ENCODE data around the gene DERL3.
A peak's percentile ranks its signal among the peaks of the same experiment; 100 is the strongest.

DERL3 gene

DNA sequence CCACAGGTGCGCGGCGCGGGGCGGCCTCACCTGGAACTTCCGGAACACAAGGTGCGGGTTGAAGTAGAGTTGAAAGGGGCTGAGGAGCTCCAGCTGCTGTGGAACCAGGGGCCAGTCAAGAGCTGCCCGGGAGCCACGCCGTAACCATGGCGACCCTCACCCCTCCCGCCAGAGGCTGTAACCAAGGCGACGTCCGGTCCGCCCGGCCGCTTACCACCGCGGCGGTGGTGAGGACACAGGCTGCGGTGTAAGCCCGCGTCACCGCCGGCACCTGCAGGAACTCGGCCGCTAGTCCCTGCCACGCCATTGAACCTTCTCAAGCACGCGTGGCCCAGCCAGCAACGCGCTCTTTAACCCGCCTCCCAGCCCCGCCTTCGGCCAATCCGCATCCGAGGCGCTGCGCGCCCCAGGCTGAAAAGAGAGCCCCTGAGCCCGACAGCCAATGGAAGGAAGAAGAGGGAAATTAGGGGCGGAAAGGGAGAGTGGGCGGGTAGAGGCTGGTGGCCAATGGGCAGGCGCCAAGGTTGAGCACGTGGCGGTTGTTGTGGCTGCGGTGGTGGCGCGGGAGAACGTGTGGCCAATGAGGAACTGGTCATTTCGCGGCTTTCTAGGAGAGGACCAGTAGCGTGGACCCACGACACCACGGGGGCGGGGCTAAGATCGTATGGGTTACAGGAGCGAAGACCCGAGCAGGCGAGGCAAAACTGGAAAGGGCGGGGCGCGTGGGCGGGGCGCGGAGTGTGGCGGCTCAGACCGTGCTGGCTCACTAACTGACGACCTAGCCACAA, at the start of gene DERL3:
Gene DERL3, minus strand, starts transcription at position 326 of the 788 bp plus-strand sequence. Its CDS starts 19 bp downstream, at position 307.
- TF ChIP-seq, protein P1, sequence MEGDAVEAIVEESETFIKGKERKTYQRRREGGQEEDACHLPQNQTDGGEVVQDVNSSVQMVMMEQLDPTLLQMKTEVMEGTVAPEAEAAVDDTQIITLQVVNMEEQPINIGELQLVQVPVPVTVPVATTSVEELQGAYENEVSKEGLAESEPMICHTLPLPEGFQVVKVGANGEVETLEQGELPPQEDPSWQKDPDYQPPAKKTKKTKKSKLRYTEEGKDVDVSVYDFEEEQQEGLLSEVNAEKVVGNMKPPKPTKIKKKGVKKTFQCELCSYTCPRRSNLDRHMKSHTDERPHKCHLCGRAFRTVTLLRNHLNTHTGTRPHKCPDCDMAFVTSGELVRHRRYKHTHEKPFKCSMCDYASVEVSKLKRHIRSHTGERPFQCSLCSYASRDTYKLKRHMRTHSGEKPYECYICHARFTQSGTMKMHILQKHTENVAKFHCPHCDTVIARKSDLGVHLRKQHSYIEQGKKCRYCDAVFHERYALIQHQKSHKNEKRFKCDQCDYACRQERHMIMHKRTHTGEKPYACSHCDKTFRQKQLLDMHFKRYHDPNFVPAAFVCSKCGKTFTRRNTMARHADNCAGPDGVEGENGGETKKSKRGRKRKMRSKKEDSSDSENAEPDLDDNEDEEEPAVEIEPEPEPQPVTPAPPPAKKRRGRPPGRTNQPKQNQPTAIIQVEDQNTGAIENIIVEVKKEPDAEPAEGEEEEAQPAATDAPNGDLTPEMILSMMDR (IDR thresholded peaks at IDR 0.05; ENCODE audit: low read length, missing control alignments) = no peak
- peak; percentile 97 for DNase-seq (ENCODE audit: low read depth)
- H3K4me3 ChIP-seq (replicated peaks; ENCODE audit: low read depth, low read length) = peak within 1 kb of the TSS; percentile 42

DNA sequence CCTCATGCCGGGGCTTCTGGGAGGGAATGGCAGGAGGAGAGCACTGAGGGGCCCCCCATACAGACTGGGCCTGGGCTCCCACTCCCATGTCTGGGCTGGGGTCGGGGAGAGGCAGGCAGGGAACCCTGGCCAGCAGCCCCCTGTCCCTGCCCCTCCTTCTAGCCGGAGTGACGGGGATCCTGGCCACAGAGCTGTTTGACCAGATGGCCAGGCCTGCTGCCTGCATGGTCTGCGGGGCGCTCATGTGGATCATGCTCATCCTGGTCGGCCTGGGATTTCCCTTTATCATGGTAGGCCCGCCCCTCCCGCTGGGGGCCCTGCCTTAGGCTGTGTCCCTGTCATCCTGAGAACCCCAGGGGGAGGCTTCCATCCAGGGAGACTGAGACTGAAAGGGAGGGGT, 45.3 kb upstream of the DERL3 start:
- TF ChIP-seq, protein P1 (IDR thresholded peaks at IDR 0.05; ENCODE audit: low read length, missing control alignments) = no peak

DNA sequence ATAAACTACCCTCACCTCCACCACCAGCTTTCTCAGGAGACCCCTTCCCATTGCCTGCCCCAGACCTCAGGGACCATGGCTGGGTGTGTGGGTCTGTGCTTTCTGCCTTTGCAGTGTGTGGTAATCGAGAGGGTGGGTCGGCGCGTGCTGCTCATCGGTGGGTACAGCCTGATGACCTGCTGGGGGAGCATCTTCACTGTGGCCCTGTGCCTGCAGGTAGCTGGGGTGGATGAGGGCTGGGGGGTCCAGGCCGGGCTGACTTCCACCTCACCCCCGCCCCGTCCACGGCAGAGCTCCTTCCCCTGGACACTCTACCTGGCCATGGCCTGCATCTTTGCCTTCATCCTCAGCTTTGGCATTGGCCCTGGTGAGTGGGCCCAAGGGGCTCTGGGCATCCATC, 44.9 kb upstream of the DERL3 start:
- no peak overlapping the region for H3K4me3 ChIP-seq (replicated peaks; ENCODE audit: low read depth, low read length)
- DNase-seq (ENCODE audit: low read depth) = no peak
- TF ChIP-seq, protein P1 (IDR thresholded peaks at IDR 0.05; ENCODE audit: low read length, missing control alignments) = no peak

More for the DNA sequence above, 45.3 kb upstream of the DERL3 start:
- DNase-seq (ENCODE audit: low read depth) = no peak
- no peak overlapping the region for H3K4me3 ChIP-seq (replicated peaks; ENCODE audit: low read depth, low read length)

DNA sequence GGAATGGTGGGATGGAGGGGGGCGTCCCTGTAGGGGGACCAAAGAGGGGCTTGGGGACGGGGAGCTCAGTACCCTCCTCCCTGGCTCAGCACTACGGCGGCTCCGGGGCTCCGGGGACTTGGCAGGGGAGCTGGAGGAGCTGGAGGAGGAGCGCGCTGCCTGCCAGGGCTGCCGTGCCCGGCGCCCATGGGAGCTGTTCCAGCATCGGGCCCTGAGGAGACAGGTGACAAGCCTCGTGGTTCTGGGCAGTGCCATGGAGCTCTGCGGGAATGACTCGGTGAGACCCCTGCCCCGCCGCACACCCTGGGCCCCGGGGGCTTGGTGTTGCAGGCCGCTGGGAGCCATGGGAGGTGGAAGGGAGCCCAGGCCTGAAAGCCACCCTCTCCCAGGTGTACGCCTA, 43.6 kb upstream of the DERL3 start:
- TF ChIP-seq, protein P1 (IDR thresholded peaks at IDR 0.05; ENCODE audit: low read length, missing control alignments) = no peak

DNA sequence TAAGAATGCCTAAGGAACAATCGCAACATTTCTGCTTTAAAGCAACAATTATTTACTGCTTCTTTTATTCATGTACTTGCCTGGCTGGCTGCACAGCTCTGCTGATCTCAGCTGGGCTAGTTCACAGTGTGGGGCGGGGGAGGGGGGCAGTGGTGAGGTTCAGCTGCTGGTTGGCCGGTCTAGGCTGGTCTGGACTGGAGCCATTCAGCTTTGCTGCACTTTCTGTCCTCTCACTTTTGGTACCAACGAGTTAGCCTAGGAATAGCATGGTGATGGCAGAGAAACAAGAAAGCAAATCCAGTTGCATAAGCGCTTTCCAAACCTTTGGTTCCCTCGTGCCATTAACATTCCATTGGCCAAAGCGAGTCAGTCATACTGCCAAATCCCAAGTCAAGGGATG, 39.4 kb upstream of the DERL3 start:
- no peak overlapping the region for H3K4me3 ChIP-seq (replicated peaks; ENCODE audit: low read depth, low read length)
- DNase-seq (ENCODE audit: low read depth) = no peak
- TF ChIP-seq, protein P1 (IDR thresholded peaks at IDR 0.05; ENCODE audit: low read length, missing control alignments) = no peak

More for the DNA sequence above, 43.6 kb upstream of the DERL3 start:
- H3K4me3 ChIP-seq (replicated peaks; ENCODE audit: low read depth, low read length) = no peak overlapping the region
- DNase-seq (ENCODE audit: low read depth) = no peak

DNA sequence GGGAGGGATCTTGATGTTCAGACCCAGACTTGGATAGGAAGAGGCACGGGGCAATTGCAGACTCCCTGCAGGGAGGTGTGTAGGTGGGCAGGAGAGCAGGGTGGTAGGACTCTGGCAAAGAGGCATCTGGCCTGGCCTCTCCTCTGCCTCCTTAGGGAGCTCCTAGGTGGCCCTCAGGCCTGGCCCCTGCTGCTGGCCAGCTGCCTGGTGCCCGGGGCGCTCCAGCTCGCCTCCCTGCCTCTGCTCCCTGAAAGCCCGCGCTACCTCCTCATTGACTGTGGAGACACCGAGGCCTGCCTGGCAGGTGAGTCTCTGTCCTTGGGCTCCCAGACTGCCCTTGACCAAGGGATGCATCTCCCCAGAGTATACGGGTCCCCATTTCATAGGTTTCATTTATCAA, 38.8 kb upstream of the DERL3 start:
- no peak overlapping the region for H3K4me3 ChIP-seq (replicated peaks; ENCODE audit: low read depth, low read length)
- TF ChIP-seq, protein P1 (IDR thresholded peaks at IDR 0.05; ENCODE audit: low read length, missing control alignments) = no peak
- no peak for DNase-seq (ENCODE audit: low read depth)

DNA sequence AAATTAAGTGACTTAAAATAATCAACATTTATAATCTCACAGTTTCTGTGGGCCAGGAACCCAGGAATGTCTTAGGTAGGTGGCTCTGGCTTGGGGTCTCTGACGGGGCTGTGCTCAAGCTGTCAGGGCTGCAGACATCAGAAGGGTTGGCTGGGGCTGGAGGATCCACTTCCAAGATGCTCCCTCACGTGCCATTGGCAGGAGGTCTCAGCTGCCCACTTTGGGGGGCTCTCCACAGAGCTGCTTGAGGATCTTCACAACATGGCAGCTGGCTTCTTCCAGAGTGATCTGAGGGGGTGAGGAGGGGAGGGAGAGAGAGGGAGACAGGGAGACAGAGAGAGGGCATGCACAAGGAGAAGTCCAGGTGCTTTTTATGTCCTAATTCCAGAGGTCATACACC, 37.0 kb upstream of the DERL3 start:
- TF ChIP-seq, protein P1 (IDR thresholded peaks at IDR 0.05; ENCODE audit: low read length, missing control alignments) = no peak
- no peak for DNase-seq (ENCODE audit: low read depth)
- no peak overlapping the region for H3K4me3 ChIP-seq (replicated peaks; ENCODE audit: low read depth, low read length)

Data from fibroblast of pulmonary artery (primary cell).